Measurements from ENCODE around the gene UACA.
"Not testable (repeated sequence)": the region's sequence is repeated elsewhere in the genome, so short reads cannot be mapped to it uniquely, and the experiment has no call there.

The UACA gene

DNA sequence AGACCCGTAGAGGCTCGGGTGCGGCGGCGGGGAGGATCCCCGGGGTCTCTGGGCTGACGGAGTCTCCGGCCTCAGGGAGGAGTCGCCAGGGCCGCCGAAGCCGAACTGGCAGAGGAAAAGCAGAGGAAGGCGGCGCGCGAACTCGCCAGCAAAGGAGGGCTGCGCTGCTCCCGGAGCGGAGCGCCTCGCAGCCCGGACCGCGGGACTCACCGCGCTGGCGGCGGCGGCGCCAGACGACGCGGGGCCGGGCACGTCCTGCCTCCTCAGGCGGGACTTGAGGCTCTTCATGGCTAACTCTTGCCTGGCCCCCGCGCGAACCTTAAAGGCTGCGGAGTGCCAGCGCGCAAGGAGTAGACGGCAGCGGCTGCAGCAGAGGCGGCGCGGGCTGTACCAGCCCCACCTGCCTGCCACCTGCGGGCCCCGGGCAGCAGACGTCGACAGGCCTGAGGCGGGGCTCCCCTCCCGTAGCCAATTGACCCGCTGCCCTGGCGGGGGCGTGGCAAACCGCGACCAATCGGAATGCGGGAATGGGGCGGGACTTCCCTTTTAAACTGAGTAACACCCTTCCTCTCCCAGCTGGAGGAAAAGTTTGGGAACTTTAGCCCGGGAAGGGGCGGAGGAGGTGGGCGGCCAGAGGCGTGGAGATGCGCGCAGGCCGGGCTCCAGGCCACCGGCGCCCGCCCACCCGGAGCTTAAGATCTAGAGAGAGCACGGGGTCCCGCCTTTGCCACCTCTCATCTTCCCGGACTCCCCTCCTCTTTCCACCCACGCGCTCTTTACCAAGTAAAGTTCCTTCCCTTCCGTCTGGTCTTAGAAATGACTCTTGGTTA lies at the start of gene UACA:
Gene UACA, minus strand, starts transcription at position 439 of the 830 bp plus-strand sequence. Its CDS starts 151 bp downstream, at position 288.
- peak; percentile 38 for DNase-seq

- no peak for DNase-seq
Observed at GRCh38 chr15:70812827-70813364, 49.5 kb upstream of the UACA start.

DNA sequence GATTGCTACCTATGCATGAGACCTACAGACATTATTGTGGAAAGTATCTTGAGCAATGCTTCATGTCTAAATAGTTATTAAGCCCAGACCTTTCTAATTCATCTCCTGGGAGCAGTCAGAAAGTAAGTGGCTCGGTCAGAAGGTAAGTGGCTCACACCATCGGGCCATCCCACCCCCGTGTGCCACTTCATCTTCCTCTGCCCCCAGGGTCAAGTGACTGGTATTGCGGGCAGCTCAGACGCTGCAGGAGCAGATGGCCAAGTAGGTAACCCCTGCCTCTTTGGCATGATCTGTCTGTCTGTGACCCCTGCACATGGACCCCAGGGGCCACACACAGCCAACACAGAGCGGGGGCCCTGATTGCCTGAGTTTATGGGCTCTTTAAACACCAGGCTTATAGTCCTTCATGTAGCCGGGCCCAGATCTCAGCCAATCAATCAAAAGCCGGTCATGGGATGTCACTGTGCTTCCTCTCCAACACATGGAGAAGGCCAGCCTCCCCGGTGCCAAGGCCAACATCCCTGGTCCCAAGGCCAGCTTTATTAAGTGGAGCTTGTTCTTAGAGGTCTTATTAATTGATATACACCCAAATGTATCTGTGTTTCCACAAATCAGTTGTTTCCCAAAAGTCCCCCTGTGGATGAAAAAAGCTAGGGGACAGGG lies 47.7 kb upstream of the UACA start:
- no peak for DNase-seq

- DNase-seq = no peak
Observed at GRCh38 chr15:70806992-70807712, 43.8 kb upstream of the UACA start.

DNA sequence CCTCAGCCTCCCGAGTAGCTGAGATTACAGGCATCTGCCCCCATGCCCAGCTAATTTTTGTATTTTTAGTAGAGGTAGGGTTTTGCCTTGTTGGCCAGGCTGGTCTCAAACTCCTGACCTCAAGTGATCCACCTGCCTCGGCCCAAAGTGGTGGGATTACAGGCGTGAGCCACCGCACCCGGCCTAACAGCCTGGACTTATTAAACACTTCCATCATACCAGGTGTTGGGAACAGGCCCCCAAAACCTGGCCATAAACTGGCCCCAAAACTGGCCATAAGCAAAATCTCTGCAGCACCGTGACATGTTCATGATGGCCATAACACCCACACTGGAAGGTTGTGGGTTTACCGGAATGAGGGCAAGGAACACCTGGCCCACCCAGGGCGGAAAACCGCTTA lies 41.0 kb upstream of the UACA start:
- DNase-seq = not testable (repeated sequence)

- DNase-seq = no peak
Observed at GRCh38 chr15:70802629-70803028, 39.3 kb upstream of the UACA start.

DNA sequence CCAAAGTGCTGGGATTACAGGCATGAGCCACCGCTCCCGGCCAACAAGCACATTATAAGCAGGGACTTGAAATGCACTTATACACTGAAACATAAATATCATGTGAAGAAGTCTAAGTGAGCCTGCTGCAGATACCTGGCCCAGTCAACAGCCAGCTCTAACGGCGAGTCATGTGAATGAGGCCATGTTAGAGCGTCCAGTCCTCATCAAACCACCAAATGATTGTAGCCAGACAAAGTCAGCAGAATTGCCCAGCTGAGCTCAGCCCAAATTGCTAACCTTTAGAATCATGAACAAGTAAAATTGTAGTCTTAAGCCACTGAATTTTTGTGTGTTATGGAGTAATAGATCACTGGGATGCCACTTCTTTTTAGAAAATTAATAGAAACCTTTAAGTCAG lies 37.8 kb upstream of the UACA start:
- no peak for DNase-seq

GRCh38 chr15:70799667-70800450 lies 36.5 kb upstream of the UACA start:
- peak; percentile 11 for DNase-seq

- DNase-seq = no peak
Observed at GRCh38 chr15:70797464-70797863, 34.1 kb upstream of the UACA start.

DNA sequence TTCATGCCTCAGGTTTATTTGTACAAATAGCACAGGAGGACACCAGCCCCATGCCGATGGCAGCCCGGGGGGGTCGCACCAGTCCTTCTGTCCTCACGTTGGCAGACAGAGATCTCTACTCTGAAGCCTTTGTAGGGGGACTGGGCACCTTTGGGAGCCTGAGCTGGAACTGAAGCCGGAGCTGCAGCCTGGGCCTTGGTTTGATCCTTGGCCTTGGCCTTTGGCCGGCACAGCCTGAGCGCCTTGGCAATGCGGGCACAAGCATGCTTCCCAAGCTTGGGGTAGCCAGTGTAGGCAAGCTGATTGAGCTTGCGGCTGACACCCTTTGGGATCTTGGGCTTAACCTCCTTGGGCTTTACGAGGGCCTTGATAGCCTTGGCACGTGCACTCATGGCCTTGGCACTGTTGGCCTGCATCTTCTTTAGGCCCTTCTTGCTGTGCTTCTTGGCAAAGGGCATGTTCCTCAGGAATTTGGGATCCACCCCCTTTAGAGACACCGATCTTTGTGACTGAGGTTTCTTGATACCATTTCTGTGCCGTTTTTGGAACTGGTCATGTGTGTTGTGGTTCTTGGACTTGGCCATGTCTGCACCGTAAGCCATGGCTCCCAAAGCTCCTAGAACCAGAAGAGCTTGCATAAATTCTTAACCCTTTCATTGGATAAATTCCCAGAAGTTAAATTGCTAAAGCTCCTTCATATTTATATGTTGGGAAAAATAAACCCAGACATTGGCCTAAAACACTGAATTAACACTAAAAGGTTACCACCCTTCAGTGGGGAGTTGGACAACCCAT lies 33.4 kb upstream of the UACA start:
- no peak for DNase-seq

DNA sequence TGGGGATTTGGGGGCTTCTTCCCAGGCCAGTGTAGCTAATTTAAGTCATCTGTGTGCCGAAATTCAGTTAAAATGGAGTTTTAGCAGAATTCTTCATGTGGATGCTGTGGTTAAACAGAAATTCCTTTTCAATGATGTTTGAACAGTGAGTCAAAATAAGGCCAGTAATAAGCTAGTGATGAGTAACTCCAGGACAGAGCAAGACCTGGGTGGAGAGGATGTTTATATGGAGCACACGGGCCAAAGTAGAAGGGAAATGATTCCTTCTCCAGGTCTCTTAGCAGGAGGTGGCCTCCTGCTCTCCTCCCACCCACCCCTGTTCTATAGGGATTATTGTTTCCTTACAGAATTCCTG lies 31.9 kb upstream of the UACA start:
- DNase-seq = no peak

DNA sequence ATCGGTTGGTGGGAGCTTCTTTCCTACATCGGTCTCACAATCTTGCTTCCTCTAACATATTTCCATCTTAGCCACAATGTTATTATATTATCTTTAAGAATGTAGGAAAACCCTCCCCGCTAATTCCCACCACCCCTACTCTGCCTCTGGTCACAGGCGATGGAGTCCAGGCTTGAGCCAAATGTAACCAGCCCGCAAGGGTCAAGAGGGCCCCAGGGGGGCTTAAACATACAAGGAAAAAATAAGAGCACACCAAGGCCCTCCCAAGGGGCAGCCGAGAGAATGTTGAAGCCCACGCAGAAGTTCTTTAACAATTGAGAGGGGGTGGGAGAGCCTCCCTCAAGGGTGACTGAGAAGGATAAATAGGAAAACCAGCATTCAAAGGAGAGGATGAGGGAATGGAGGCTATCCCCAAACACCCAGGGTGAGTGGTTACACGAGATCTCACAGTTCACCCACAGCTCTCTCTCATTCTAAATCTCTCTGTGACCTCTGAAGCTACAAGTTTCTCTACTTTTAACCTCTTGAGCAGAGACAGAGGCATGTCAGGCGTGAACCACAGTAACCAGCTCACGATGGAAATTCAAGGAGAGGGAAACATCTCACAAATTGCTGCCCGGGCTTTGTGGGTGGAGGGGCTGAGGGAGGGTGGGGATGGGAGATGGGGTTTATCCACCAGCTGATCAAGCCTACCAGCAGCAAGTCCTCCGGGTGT lies 31.4 kb upstream of the UACA start:
- no peak for DNase-seq

DNA sequence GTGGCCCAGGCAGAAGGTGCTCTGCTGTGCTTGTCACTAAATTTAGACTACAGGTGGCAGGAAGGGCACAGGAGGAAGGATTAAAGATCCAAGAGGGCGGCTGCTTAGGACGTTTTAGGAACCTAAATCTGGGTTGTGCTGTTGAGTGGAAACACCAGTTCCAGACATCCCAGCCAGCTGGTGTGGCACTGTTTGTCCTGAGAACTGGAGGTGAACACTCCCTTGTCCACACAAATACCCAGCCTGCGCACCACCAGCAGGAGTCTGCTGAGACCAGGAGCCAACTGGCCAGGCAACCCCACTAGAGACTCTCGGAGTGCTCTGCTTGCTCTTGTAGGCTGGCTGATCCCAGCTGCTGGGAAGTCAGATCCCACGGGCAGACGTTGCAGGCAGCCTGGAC lies 30.3 kb upstream of the UACA start:
- DNase-seq = no peak

GRCh38 chr15:70792171-70792573 lies 28.8 kb upstream of the UACA start:
- no peak for DNase-seq

GRCh38 chr15:70791259-70791658 lies 27.9 kb upstream of the UACA start:
- DNase-seq = no peak

DNA sequence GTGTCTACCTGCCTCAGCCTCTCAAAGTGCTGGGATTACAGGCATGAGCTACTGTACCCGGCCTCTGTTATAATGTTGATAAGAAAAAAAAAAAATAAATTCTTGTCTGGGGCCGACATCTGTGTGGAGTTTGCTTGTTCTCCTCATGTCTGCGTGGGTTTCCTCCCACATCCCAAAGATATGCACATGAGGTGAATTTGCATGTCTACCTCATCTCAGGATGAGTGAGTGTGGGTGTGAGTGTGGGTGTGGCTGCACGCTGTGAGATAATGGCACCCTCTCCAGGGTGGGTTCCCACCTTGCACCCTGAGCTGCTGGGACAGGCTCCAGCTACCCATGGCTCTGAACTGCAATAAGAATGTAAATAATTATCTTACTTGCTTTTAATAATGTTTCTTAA lies 25.9 kb upstream of the UACA start:
- DNase-seq = no peak

DNA sequence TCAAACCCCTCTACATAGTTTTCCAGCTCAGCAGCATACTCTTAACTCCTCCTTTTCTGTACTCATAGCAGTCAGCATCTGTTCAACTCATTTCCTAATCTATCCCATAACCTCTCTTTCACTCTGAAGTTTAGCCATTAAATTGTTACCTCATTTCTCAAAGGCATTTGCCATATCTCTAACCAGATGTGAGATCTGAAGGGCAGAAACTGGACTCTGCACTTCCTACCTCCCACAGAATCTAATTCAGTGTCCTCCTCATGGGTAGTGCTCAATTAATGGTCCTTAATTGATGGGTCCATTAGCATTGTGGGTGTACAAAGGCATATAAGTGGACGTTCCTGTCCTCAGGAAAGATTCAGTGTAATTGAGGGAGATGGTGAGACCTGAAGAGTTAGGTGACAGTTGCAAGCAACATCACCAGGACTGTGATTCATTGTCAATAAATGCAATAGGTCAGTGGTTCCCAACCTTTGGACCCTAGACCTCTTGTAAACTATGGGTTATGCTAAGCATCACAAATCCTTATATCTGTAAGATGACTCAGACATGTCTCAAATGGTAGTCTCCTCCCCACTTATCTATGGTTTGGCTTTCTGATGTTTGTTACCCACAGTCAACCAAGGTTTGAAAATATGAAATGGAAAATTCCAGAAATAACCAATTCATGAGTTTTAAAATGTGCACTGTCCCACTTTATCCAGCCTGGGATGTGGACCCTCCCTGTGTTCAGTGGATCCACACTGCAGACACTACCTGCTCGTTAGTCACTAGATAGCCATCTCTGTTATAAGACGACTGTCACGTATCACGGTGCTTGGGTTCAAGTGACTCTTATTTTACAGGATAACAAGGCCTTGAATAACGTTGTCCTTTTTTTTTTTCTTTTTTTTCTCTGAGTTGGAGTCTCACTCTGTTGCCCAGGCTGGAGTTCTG lies 25.0 kb upstream of the UACA start:
- no peak for DNase-seq

DNA sequence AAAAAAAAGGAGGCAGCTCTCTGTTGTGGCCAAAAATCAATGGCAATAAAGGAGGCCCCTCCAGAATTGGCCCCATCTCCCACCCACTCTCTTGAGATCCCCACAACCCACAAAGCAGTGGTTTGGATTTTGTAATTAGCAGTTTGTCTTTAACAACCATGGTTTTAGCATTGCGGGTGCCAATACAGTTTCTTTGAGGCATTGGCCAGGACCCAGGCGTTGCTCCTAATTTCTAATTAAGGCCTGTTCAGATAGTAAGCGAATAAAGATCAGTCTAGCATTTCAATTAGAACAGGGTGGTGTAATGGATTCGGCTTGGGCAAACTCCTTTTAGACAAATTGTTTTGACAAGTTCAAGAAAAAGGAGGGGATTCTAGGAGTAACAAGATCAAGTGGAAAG lies 23.6 kb upstream of the UACA start:
- no peak for DNase-seq

DNA sequence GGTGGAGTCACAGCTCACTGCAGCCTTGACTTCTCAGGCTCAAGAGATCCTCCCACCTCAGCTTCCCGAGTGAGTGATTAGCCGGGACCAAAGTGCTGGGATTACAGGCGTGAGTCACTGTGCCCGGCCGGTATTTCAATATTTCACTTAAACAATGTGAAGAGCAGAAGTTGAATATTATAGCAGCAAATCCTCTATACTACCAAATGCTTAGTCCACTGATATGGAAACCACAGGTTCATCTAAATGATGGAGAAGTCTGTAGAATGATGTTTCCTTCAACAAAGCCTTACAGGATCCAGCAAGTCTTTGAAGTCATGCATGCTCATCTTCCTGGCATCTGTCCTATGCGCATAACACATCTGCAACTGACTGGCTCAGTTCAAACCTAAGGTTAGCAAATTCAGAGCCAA lies 20.3 kb upstream of the UACA start:
- DNase-seq = no peak

DNA sequence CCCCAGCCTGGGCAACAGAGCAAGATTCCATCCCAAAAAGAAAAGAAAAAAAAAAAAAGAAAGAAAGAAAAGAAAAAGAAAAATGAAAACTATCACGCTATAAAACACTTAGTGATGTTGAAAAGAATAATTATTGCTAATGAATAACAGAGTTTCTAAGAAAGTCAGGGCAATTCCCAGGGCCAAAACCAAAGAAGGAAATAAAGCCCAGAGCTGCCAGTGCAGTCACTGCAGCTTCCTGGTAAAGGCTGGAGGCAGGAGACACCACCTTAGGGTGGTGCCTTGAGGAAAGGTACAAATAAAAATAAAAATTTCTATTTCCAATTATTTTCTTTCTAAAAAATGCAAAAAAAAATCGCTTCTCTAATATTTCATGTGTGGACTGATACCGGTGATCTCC lies 19.7 kb upstream of the UACA start:
- no peak for DNase-seq
